ENCODE measurements around the gene THOP1.

Gene THOP1

DNA sequence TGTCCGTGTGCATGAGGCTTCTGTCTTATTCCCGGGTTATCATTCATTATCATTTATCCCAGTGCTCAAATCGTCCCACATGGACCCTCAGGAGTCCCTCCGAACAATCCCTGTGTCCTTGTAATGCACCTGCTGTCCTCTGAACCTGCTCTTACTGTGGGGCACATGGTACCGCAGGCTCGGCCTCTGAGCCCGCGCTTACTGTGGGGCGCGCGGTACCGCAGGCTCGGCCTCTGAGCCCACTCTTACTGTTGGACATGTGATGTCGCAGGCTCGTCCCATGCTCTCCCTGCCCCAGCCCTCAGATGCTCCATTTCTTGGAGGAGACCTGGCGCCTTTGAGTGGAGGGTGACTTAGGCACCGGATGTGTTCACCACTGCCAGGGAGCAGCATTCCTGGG is 17.5 kb downstream of the THOP1 start:
- DNase-seq (ENCODE audit: low read depth in 2 of 3, low spot score in 2 of 3), result no peak

DNA sequence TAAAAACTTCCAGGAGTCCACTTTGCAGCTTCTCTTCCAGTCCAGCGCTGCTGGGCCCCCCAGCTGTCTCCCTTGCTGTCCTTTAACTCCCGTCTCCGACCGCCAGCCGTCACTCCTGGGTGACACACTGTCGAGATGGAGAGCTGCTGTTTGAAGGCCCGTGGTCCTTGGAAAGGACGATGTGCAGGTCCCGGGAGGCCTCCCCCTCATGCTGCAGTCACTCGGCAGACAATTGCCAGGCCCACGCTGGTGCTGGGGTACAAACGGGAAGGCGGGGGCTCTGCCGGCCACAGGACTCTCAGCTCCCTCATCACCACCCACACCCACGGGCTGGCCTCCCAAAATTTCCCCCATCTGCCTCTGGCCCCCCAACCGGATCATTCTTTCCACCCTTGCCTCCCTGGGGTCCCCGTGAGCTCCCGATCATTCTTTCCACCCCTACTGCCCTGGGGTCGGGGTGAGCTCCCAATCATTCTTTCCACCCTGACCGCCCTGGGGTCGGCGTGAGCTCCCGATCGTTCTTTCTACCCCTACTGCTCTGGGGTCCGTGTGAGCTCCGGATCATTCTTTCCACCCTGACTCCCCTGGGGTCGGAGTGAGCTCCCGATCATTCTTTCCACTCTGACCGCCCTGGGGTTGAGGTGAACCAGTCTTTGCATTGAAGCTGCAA is 18.3 kb downstream of the THOP1 start:
- DNase-seq (ENCODE audit: low read depth in 2 of 3, low spot score in 2 of 3), result no peak

GRCh38 chr19:2804156-2805004 is 19.1 kb downstream of the THOP1 start:
- DNase-seq (ENCODE audit: low read depth in 2 of 3, low spot score in 2 of 3), result no peak

- DNase-seq (ENCODE audit: low read depth in 2 of 3, low spot score in 2 of 3), result no peak
Measured at GRCh38 chr19:2805261-2805900, 20.1 kb downstream of the THOP1 start.

DNA sequence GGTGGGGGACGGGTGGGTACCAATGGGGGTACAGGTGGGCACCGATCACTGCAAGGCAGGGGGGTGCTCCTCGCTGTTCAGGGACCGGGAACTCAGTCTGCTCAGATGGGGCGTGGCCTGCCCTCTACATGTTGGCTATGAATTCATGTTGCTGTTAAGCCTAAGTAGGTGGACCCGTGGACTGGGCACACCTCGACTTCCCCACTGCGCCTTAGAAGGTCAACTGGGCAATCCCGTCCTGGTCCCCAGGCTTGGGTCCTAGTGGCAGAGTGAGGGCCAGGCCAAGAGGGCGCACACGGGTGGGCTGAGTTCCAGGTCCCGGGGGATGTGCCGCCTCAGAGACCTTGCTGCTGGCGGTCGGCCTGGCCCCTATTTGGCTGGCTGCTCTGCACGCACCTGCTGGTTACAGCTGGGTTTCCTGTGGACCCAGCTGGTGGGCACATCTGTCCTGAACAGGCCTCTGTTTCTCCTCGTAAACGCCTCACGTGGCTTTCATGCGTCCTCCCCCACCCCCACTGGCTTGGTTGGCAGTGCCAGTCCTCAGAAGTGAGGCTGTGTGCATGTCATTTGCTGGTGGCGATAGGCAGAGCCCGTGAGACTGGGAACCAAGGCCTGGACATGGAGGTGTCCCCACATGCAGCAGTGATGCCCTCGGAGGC is 20.8 kb downstream of the THOP1 start:
- no peak for DNase-seq (ENCODE audit: low read depth in 2 of 3, low spot score in 2 of 3)

DNA sequence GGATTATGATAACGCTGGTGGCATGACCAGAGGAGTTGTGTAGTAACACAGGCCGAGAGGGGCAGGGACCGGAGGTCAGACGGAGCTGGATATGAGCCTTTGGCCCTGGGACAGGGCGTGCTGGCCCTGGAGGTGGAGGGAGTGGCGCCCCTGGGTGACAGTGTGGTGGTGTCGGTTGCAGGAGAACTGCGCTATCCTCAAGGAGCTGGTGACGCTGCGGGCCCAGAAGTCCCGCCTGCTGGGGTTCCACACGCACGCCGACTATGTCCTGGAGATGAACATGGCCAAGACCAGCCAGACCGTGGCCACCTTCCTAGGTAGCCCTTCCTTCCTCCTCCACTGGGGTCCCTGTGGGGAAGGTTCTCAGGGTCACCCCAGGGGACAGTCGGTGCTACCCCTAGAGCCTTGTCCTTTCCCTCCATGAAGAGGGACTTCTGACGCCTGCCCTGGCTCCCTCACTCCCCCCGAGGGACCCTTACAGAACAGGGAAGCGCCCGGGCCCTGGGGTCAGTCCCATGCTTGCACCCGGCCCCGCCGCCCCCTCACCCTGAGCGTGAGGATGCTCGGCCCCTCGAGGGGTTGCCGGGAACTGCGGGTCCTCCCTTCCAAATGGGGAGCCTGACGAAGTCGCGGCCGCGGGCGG is 21.6 kb downstream of the THOP1 start:
- DNase-seq (ENCODE audit: low read depth in 2 of 3, low spot score in 2 of 3), result no peak

GRCh38 chr19:2807379-2808128 is 22.3 kb downstream of the THOP1 start:
- DNase-seq (ENCODE audit: low read depth in 2 of 3, low spot score in 2 of 3), result no peak

GRCh38 chr19:2808129-2808941 is 23.0 kb downstream of the THOP1 start:
- no peak for DNase-seq (ENCODE audit: low read depth in 2 of 3, low spot score in 2 of 3)

- DNase-seq (ENCODE audit: low read depth in 2 of 3, low spot score in 2 of 3), result no peak
Measured at GRCh38 chr19:2809387-2810140, 24.3 kb downstream of the THOP1 start.

GRCh38 chr19:2810141-2811091 is 25.1 kb downstream of the THOP1 start:
- no peak for DNase-seq (ENCODE audit: low read depth in 2 of 3, low spot score in 2 of 3)

DNA sequence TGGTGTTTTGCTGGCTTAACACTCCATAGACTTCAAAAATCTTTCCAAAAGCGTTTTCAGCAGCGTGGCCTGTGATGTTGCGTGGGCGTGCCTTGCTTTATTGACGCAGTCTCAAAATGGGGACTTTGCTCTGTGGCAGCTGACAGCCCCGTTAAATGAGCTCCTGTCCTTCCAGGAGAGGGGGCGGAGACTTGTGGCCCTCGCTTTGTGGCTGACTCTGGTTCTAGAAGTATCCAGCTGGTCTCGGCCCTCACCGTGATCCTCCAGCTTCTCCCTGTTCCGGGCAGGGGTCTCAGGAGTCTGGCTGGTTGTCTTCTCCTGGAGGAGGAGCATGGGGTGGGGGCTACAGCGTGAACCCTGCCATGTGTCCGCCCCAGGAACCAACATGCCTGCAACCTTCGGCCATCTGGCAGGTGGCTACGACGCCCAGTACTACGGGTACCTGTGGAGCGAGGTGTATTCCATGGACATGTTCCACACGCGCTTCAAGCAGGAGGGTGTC is 26.0 kb downstream of the THOP1 start:
- no peak for DNase-seq (ENCODE audit: low read depth in 2 of 3, low spot score in 2 of 3)

DNA sequence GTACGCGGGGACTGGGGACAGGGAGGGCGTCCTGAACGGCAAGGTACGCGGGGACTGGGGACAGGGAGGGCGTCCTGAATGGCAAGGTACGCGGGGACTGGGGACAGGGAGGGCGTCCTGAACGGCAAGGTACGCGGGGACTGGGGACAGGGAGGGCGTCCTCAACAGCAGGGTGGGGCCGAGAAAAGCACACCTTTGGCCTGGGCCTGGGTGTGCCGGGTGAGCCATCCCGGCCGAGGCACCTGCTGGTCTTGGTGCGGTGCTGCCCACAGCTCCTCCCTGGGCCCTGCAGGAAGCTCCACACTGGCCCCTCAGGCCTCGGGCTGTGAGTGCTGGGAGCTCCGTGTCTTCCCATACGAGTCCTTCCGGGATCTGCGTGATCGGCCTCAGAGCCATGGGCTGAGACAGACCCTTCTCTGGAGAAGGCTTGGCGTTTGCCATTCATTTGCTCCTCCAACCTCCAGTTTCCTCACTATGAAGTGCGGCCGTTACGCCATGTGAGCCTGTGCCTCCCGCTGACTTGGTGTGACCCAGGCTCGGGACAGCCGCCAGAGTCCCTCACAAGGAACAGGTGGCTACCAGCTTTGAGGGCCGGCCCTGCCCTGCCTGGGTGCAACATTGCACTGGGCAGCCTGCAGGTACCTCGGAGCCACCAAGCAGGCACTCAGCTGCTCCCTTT is 26.6 kb downstream of the THOP1 start:
- DNase-seq (ENCODE audit: low read depth in 2 of 3, low spot score in 2 of 3), result no peak

DNA sequence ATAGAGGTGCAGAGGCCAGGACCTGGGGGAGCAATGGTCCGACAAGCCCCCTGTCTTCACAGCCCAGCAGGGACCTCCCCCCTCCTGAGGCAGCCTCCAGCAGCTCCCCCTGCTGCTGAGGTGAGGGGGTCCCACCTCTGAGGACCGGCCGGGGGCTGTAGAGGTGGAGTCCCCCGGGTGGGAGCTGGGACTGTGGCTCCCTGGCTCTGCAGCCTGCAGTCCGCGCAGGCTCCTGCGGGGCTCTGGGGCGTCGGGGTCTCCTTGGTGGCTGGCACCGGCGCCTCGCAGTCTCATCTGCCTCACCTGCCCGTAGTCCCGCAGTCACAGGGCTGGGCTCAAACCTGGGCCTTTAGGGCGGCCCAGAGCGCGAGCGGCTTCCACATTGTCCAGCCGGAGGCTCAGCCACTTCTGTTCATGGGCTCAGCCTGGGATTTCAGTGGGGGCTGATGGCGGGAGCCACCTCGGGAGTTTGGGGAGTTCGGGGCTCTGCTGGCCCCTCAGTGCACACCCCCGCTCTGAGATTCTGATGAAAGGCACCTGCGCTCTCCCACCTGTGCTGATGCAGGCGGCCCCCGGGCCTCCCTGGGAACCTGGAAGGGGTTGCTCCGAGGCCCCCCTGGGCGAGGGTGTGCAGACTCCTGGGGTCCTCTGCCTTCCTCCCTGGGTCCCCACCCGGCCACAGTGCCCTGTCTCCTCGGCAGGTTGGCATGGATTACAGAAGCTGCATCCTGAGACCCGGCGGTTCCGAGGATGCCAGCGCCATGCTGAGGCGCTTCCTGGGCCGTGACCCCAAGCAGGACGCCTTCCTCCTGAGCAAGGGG is 27.3 kb downstream of the THOP1 start:
- DNase-seq (ENCODE audit: low read depth in 2 of 3, low spot score in 2 of 3), result no peak

DNA sequence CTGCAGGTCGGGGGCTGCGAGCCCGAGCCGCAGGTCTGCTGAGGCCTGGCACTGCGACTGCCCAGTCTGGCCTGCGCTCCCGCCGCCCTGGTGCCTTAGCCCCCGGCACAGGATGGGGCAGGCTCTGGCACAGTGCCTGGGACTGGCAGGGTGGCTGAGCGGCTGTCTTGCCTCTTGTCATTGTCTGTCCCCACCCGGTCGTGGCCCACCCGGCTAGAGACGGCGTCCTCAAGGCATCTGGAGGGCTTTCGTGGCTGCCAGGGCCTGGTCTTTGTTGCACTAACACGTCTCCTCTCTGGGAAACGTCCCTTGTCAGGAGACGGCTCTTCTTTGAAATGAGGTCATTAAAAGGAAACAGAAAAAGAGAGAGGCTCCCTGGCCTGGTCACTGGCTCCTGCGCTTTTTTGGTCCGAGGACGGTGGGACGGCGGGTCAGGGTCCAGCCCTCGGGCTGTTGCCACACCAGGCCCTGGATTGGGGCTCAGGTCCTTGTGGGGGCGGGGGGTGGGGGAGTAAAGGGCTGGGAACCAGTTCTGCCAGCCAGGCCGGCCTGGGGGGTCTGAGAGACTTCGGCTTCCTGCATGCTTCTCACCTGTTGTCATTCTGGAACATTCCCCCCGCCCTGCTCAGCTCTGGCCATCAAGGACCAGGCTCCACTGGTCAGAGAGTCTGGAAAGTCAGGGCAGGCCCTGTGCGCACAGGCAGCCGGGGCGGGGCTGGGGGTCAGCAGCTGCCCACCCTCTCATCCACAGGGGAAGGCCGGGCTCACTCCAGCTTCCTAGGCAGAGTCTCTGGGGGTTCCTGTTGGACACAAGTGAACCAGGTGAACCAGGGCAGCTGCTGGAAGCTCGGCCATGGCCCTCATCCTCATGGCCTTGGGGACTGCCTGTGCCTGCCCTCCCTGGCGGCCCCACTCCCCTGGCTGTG is 28.2 kb downstream of the THOP1 start:
- no peak for DNase-seq (ENCODE audit: low read depth in 2 of 3, low spot score in 2 of 3)

- DNase-seq (ENCODE audit: low read depth in 2 of 3, low spot score in 2 of 3), result no peak
Measured at GRCh38 chr19:2814426-2814825, 29.1 kb downstream of the THOP1 start.

Measured in activated CD8-positive, alpha-beta memory T cell treated with anti-CD3 and anti-CD28 coated beads for 48 hours (primary cell).